ENCODE data around the gene SLC4A2.

- no peak for TF ChIP-seq CTCF (IDR thresholded peaks at IDR 0.05)
- no peak for TF ChIP-seq POLR2A (IDR thresholded peaks at IDR 0.05)
These were observed 5.1 kb downstream of the SLC4A2 start for GRCh38 chr7:151064454-151064853.
